AG04450 (cell line): ENCODE measurements around the gene TMEM184C. TPM values are rescaled to one million over a fixed set of nuclear protein-coding genes. Genes with fewer than 3 reads are reported as not detected.

Source experiments
- CTCF ChIA-PET: fragments of 300-600, 350-600 bp; formaldehyde crosslinking; extraction: SDS; loops from one replicate; lab custom pipeline; 2022; ENCODE audit warnings: antibody characterized with exemption, inconsistent platforms; lab: Charles Lee
- POLR2A ChIA-PET: fragments of 350-600 bp; formaldehyde crosslinking; extraction: SDS; loops from one replicate; lab custom pipeline; 2021; ENCODE audit warnings: antibody characterized with exemption, inconsistent platforms; lab: Yijun Ruan, JAX
- DNase-seq: peaks from one replicate; pipeline ENCODE4 v3.0.0-alpha.2; 2011; ENCODE audit warnings: low read depth, low spot score
- H3K27ac ChIP-seq: one replicate; pipeline ENCODE4 v1.5.1; 2012; ENCODE audit warnings: low read depth, low read length, control low read depth
- H3K27me3 ChIP-seq: one replicate; pipeline ENCODE4 v1.6.0; 2012; ENCODE audit warnings: low read length; ENCODE audit not compliant: control insufficient read depth, insufficient read depth
- H3K4me3 ChIP-seq: 2 replicates; pipeline ENCODE4 v1.5.1; 2011; ENCODE audit warnings: mild to moderate bottlenecking, low read depth, low read length, control low read depth
- H3K9me3 ChIP-seq: 2 replicates; pipeline ENCODE4 v1.5.1; 2012; ENCODE audit warnings: low read length; ENCODE audit not compliant: control insufficient read depth, insufficient read depth
- CTCF ChIP-seq: IDR thresholded peaks from 2 replicates; pipeline ENCODE4 v1.5.1; 2011; ENCODE audit warnings: low read depth, low read length, control low read depth, inconsistent platforms
- polyA plus RNA-seq: library from polyadenylated mRNA; depleted of rRNA; stranded (reverse); fragments of >200 nt; gene quantifications from 2 replicates; pipeline ENCODE4 v1.2.3, GENCODE V29; 2011

TMEM184C gene
- polyA plus RNA-seq, 1 experiment = 40.6 TPM

- H3K4me3 ChIP-seq = no peak overlapping the region
- no peak for DNase-seq
- no peaks in the 10 kb centered on the region for H3K27me3 ChIP-seq
- H3K27ac ChIP-seq = no peak overlapping the region
- ChIA-PET CTCF (interaction anchor here (0.6 to 3.3 kb wide), 5 partner anchors 9 to 509 kb away, joined by 3 to 20 read pairs (median 4); no protein-coding TSS in a partner anchor), POLR2A (interaction anchor here (0.5 kb wide), 1 partner anchor 42 kb away, joined by 5 read pairs; no protein-coding TSS in a partner anchor)
- TF ChIP-seq CTCF = no peak
- H3K9me3 ChIP-seq = no peaks in the 10 kb centered on the region
These were observed 11.7 kb upstream of the TMEM184C start for GRCh38 chr4:147605499-147605898.

- ChIA-PET CTCF (interaction anchor here (0.5 to 2.2 kb wide), 2 partner anchors 29 to 258 kb away, joined by 4 to 7 read pairs; no protein-coding TSS in a partner anchor), POLR2A (no interaction called here)
- TF ChIP-seq CTCF = no peak
- H3K27ac ChIP-seq = no peak overlapping the region
- no peaks in the 10 kb centered on the region for H3K9me3 ChIP-seq
- H3K4me3 ChIP-seq = no peak overlapping the region
- no peak for DNase-seq
- H3K27me3 ChIP-seq = no peaks in the 10 kb centered on the region
These were observed 9.7 kb upstream of the TMEM184C start for GRCh38 chr4:147607471-147607870.

- TF ChIP-seq CTCF = no peak
- Histone ChIP-seq H3K27me3 (no peaks in the 10 kb centered on the region), H3K27ac (no peak overlapping the region), H3K9me3 (no peaks in the 10 kb centered on the region), H3K4me3 (no peak overlapping the region)
- CTCF ChIA-PET = interaction anchor here (1.2 kb wide), 1 partner anchor 256 kb away, joined by 5 read pairs; no protein-coding TSS in a partner anchor
- DNase-seq = no peak
- POLR2A ChIA-PET = no interaction called here
These were observed 6.5 kb upstream of the TMEM184C start for GRCh38 chr4:147610686-147611085.

GRCh38 chr4:147616849-147617172 lies 386 bp upstream of the TMEM184C start:
- H3K4me3 ChIP-seq = peak overlapping the region; percentile 76
- POLR2A ChIA-PET = interaction anchor here (1.2 to 1.8 kb wide), 5 partner anchors 13 to 157 kb away, joined by 3 to 11 read pairs (median 4); no protein-coding TSS in a partner anchor
- no peak for TF ChIP-seq CTCF
- no peak for DNase-seq
- no peaks in the 10 kb centered on the region for H3K9me3 ChIP-seq
- CTCF ChIA-PET = interaction anchor here (0.9 to 4.9 kb wide), 8 partner anchors 19 to 519 kb away, joined by 3 to 70 read pairs (median 6); no protein-coding TSS in a partner anchor
- H3K27ac ChIP-seq = no peak overlapping the region
- no peaks in the 10 kb centered on the region for H3K27me3 ChIP-seq

- H3K9me3 ChIP-seq = no peaks in the 10 kb centered on the region
- H3K27me3 ChIP-seq = no peaks in the 10 kb centered on the region
- ChIA-PET POLR2A (interaction anchor here (1.2 to 1.8 kb wide), 5 partner anchors 12 to 156 kb away, joined by 3 to 11 read pairs (median 4); no protein-coding TSS in a partner anchor), CTCF (interaction anchor here (0.6 to 4.9 kb wide), 10 partner anchors 21 to 599 kb away, joined by 3 to 70 read pairs (median 3); no protein-coding TSS in a partner anchor)
- peak overlapping the region; percentile 66 for H3K27ac ChIP-seq
- TF ChIP-seq CTCF = no peak
- H3K4me3 ChIP-seq = peak overlapping the region; percentile 76
- no peak for DNase-seq
These were observed 869 bp downstream of the TMEM184C start for GRCh38 chr4:147617841-147618691.
